ENCODE data around the gene PTPN14.
"Not testable (repeated sequence)": the region's sequence is repeated elsewhere in the genome, so short reads cannot be mapped to it uniquely, and the experiment has no call there.

The PTPN14 gene

DNA sequence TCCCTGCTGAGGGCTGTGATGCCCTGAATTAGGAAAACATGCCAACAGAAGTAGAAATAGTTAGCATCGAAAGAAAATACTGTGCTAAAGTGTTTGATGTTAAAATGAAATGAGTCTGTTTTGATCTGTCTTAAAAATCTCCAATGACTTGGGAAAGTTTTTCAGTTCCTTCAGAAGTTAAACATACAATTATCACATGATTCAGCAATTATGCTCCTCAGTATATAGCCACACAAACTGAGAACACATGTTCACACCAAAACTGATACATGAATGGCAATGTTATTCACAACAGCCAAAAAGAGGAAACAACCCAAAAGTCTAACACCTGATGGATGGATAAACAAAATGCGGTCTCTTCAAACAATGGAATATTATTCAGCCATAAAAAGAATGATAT is 130.6 kb downstream of the PTPN14 start:
- DNase-seq, result no peak

DNA sequence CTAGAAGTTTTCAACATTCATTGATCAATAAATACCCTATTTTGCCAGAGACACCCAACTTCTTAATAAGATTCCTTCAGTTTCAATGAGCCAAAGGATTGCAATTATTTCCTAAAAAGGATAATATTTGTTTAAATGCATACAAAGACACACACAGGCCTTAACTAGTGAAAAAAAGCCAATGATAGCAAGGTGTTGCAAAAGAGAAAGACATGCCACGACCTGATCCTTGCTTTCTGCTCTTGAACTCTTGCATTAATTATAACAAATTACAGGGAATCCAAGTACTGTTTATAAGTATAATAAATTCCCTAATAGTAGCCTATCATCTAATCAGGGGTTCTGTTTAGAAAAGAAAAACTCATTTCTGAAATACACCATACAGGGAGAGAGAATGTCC is 131.1 kb downstream of the PTPN14 start:
- DNase-seq, result no peak

DNA sequence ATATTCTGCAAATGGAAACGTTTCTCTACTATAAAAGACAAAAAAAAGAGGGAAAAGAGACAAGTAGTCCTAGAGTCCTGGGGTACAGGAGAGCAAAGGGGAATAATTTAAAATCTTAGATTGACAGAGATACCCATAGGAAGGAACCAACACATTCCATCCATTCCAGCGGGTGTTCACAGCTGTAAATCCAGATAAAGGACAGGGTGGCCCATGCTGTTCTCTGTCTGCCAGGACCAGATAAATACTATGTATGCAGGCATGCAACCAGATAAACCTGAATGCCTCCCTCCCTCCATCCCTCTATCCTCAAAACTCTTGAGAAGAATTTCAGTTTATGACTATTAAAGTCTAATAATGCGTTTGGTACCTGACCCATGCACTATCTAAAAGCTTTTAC is 131.8 kb downstream of the PTPN14 start:
- DNase-seq, result no peak

GRCh38 chr1:214418391-214418790 is 133.0 kb downstream of the PTPN14 start:
- DNase-seq, result no peak

GRCh38 chr1:214417545-214418210 is 133.7 kb downstream of the PTPN14 start:
- no peak for DNase-seq

DNA sequence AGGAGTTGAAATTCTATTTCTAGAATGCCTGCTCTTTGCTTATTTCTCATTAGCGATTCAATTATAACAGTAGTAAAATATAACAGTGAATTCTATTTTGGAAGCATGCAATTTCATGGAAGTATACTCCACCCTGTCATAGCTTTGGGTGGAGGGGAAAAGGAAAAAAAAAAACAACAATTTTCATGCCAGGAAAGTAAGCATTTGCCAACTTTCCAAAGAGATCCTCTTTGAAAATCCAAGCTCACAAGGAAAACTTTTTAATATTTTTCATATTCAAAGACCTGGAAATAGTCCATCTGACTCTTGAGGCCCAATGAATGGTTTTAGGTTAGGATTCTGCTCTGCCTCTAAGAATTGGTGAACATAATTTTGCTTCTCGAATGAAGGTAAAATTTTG is 134.5 kb downstream of the PTPN14 start:
- DNase-seq, result no peak

GRCh38 chr1:214416417-214416816 is 135.0 kb downstream of the PTPN14 start:
- DNase-seq, result no peak

- DNase-seq, result no peak
These were observed 136.3 kb downstream of the PTPN14 start for GRCh38 chr1:214415131-214415530.

- DNase-seq, result no peak
These were observed 136.7 kb downstream of the PTPN14 start for GRCh38 chr1:214414691-214415090.

GRCh38 chr1:214413315-214413714 is 138.1 kb downstream of the PTPN14 start:
- no peak for DNase-seq

GRCh38 chr1:214404571-214405213 is 146.7 kb downstream of the PTPN14 start:
- no peak for DNase-seq

DNA sequence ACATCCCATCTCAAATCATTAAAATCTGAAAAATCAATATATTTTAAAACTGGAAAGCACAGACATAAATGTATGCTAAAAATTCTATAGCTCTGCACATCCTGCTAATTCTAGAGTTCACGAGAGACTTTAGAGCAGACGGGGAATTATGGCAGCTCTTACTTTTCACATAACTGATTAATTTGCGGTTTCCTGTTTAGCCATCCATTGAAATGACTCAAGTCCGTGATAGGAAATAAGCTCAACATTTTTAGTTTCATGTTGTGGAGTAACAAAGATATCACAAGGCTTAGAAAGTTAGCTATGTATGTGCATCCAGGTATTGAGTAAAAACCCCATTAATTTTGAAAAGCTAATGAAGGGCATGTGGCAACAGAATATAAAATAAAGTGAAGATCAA is 147.2 kb downstream of the PTPN14 start:
- DNase-seq, result no peak

DNA sequence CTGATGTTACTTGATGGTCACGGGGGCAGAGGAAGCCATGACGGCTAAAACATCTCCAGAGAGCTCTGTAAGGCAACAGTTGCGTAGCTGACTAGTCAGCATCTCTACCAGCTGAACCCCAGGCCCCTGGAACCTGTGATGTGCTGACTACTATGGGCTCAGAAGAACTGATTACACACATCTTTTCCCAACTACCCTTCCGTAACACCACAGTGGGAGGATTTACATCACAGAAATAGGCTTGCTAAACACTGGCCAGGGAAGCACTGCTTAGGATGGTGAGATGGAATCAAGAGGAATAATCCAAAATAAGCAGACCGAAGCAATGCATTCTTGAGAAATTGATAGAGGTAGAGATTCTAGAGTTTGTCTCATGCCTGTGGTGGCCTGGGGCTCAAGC is 148.0 kb downstream of the PTPN14 start:
- no peak for DNase-seq

- no peak for DNase-seq
These were observed 148.8 kb downstream of the PTPN14 start for GRCh38 chr1:214402613-214403083.

DNA sequence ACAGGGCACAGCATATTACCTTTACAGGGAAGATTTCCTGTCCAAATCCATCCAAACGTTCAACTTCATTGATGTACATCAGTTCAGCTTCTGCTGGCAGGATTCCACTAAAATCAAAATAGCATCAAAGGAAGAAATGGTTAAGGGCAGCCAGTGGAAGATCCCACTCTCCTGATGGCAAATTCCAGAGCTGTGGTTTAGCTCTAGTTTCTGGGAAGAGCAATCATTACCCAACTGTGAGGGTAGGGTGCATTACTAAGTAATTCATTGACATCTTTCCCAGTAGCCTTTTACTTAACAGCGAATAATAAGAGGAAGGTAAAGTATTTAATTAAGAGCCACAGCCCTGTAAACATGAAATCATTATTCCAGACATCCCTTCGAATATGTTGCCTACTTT is 149.7 kb downstream of the PTPN14 start:
- DNase-seq, result no peak

DNA sequence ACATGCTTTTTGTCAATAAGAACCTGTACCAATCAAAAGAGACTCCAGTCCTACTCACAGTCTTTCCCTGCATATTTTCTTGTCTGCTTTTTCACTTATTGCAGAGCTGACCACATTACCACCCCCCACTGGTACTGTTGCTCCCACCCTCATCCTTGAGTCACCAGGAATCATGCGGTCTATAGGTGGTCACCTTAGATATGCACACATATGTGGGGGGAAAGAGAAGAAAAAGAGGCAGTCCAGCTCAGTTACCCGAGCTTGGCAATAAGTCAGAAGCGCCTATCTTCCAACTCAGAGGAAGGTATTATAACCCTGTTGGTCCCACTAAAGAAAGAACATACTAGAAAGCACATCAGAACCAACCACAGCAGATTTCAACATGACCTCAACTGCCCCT is 151.3 kb downstream of the PTPN14 start:
- DNase-seq, result no peak

- DNase-seq, result no peak
These were observed 152.9 kb downstream of the PTPN14 start for GRCh38 chr1:214398490-214398889.

DNA sequence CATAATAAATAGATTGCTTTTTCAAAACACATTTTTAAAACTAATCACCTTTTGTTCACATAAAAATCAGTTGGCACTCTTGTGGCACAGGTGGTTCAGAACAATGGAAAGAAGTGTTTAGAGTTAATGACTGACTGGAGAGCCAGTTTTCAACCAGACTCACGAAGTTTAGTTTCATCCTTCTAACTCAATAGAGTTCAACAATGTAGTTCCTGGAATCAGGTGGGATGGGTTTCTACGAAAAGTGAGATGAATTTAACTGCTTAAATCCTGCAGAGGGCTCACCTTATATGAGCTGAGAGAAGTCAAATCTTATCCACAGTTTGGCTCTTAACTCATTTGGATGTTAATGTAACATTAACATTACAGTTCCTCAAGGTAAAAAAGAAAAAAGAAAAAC is 153.9 kb downstream of the PTPN14 start:
- DNase-seq, result no peak

GRCh38 chr1:214396330-214396729 is 155.1 kb downstream of the PTPN14 start:
- no peak for DNase-seq

DNA sequence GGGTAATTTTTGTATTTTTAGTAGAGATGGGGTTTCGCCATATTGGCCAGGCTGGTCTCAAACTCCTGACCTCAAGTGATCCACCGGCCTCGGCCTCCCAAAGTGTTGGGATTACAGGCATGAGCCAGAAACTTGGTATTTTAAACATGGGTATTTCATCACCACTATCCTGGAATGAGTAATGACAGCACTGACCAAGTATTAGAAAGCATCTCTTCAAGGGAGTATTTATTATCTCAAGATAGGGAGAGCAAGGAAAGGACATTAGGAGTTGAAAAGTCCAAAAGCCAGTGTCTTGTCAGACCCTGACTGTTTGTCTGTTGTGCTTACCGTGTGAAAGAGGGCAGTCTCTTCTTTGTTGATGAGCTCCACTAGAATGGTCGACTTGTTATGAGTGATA is 156.8 kb downstream of the PTPN14 start:
- DNase-seq, result not testable (repeated sequence)

GRCh38 chr1:214393086-214393485 is 158.3 kb downstream of the PTPN14 start:
- DNase-seq, result no peak

GRCh38 chr1:214391873-214392645 is 159.3 kb downstream of the PTPN14 start:
- no peak for DNase-seq

DNA sequence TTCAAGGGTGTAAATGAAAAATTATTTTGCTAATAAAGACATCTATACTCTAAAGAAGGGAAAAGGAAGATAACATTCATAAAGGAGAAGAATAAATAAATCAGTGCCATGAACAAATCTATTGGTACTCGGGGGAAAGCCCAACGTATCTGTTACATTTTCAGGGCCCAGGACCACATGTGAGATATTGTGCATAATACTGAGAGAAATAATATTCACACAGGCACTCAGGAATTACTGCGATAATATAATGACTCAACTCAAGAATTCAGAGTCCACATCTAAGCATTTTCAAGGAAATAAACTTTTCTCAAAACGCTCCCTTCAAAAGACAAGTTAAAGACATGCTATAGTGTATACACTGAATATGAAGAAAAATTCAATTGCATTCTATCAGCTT is 161.7 kb downstream of the PTPN14 start:
- DNase-seq, result no peak

- no peak for DNase-seq
These were observed 164.7 kb downstream of the PTPN14 start for GRCh38 chr1:214386747-214387146.

All from midbrain (tissue), 1 donor.